Thoracic aorta (tissue), 2 donors: ENCODE results near the gene MAML1. TPM values are rescaled to one million over a fixed set of nuclear protein-coding genes. Genes with fewer than 3 reads are reported as not detected.

Experiments
- ATAC-seq: fragments of 150-250 bp; one replicate; pipeline ENCODE4 v1.8.0; 2017; ENCODE audit warnings: low read depth; ENCODE audit not compliant: insufficient number of reproducible peaks, low FRiP score
- DNase-seq: peaks from one replicate; pipeline ENCODE4 v3.0.0-alpha.2; 2020; ENCODE audit warnings: low spot score
- H3K27ac ChIP-seq, 2 donors: fragments of 200-600 bp; sonication (generic); 1 replicate in 1 of 2; 2 replicates in 1 of 2; pipeline ENCODE4 v1.5.1; 2016; ENCODE audit warnings: mild to moderate bottlenecking in 2 of 2, moderate library complexity in 2 of 2
- H3K27me3 ChIP-seq: fragments of 200-600 bp; sonication (generic); replicated peaks from 2 replicates; pipeline ENCODE4 v1.6.0; 2016; ENCODE audit warnings: mild to moderate bottlenecking; ENCODE audit not compliant: insufficient read depth
- H3K36me3 ChIP-seq: fragments of 200-600 bp; sonication (generic); one replicate; pipeline ENCODE4 v1.5.1; 2016
- H3K4me1 ChIP-seq, 2 donors: fragments of 200-600 bp; sonication (generic); 1 replicate in 1 of 2; 2 replicates in 1 of 2; pipeline versions ENCODE4 v1.5.1 to v1.6.0; 2016; ENCODE audit warnings: low read depth in 2 of 2, mild to moderate bottlenecking in 1 of 2; ENCODE audit not compliant: control insufficient read depth in 1 of 2
- H3K4me3 ChIP-seq: fragments of 200-600 bp; sonication (generic); 2 replicates; pipeline ENCODE4 v1.5.1; 2016; ENCODE audit warnings: mild to moderate bottlenecking
- H3K9me3 ChIP-seq: fragments of 200-600 bp; sonication (generic); 2 replicates; pipeline ENCODE4 v1.5.1; 2016
- CTCF ChIP-seq: fragments of 200-600 bp; sonication (generic); IDR thresholded peaks from one replicate; pipeline ENCODE4 v1.5.1; 2019; ENCODE audit warnings: antibody characterized with exemption
- total RNA-seq, 2 donors: library from RNA; depleted of rRNA; stranded (reverse); fragments of >200 nt; gene quantifications; one replicate each; pipeline versions ENCODE4 v1.1.0 to v1.2.3, GENCODE V29; 2016

The MAML1 gene
- total RNA-seq, 2 donors from 2014 or later = 22.9 to 38.1 TPM

- Histone ChIP-seq H3K4me1 (peaks cover 21 to 37% of the 10 kb centered on the region in 2 donors), H3K4me3 (no peak overlapping the region), H3K36me3 (peaks cover 32% of the 10 kb centered on the region), H3K27me3 (no peaks in the 10 kb centered on the region), H3K27ac (no peak overlapping the region), H3K9me3 (no peaks in the 10 kb centered on the region)
- no peak for TF ChIP-seq CTCF
- no peak for ATAC-seq
- no peak for DNase-seq
These were observed 67.6 kb downstream of the MAML1 start for GRCh38 chr5:179800071-179800695.

- H3K9me3 ChIP-seq = no peaks in the 10 kb centered on the region
- H3K4me3 ChIP-seq = no peak overlapping the region
- H3K4me1 ChIP-seq = peaks cover 20 to 36% of the 10 kb centered on the region in 2 donors
- peaks cover 32% of the 10 kb centered on the region for H3K36me3 ChIP-seq
- no peaks in the 10 kb centered on the region for H3K27me3 ChIP-seq
- ATAC-seq (no peak), DNase-seq (no peak)
- no peak for TF ChIP-seq CTCF
- H3K27ac ChIP-seq = no peak overlapping the region
These were observed 68.1 kb downstream of the MAML1 start for GRCh38 chr5:179800696-179801201.

- peak; percentile 54 for TF ChIP-seq CTCF
- Histone ChIP-seq H3K4me1 (peaks cover 19 to 34% of the 10 kb centered on the region in 2 donors), H3K4me3 (no peak overlapping the region), H3K27me3 (no peaks in the 10 kb centered on the region), H3K27ac (no peak overlapping the region), H3K9me3 (no peaks in the 10 kb centered on the region), H3K36me3 (peaks cover 32% of the 10 kb centered on the region)
- no peak for ATAC-seq
- no peak for DNase-seq
These were observed 68.9 kb downstream of the MAML1 start for GRCh38 chr5:179801304-179802206.

GRCh38 chr5:179802207-179802883 lies 69.7 kb downstream of the MAML1 start:
- Histone ChIP-seq H3K4me1 (peaks cover 15 to 29% of the 10 kb centered on the region in 2 donors), H3K27ac (no peak overlapping the region), H3K36me3 (peaks cover 32% of the 10 kb centered on the region), H3K9me3 (no peaks in the 10 kb centered on the region), H3K27me3 (no peaks in the 10 kb centered on the region), H3K4me3 (no peak overlapping the region)
- TF ChIP-seq CTCF = no peak
- DNase-seq (no peak), ATAC-seq (no peak)
